Stimulated activated CD8-positive, alpha-beta memory T cell treated with anti-CD3 and anti-CD28 coated beads, Interleukin-4, amount 100 ng/mL, for 48 hours (primary cell): Measurements from ENCODE around the gene TMA7B.

Experiments used
- DNase-seq: peaks from one replicate; pipeline ENCODE4 v3.0.0-alpha.2; 2020

TMA7B gene

GRCh38 chr22:39954584-39955055 lies 5.6 kb upstream of the TMA7B start:
- peak; percentile 47 for DNase-seq

DNA sequence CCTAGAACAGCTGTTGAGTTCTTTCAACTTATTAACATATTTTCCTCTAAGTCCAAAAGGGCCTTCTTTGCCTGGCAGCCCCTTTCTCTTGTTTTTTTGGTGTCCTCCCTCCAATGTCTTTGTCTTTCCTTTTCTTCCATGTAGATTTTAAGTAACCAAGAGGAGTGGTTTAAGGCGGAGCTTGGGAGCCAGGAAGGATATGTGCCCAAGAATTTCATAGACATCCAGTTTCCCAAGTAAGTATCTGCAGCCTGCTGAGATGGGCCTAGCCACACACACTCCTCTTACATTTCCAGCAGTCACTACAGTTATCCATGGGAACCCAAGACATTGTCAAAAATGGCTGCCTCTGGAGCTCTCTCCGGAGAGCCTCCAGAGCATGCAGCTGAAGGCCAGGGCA lies 4.5 kb upstream of the TMA7B start:
- DNase-seq, result no peak

DNA sequence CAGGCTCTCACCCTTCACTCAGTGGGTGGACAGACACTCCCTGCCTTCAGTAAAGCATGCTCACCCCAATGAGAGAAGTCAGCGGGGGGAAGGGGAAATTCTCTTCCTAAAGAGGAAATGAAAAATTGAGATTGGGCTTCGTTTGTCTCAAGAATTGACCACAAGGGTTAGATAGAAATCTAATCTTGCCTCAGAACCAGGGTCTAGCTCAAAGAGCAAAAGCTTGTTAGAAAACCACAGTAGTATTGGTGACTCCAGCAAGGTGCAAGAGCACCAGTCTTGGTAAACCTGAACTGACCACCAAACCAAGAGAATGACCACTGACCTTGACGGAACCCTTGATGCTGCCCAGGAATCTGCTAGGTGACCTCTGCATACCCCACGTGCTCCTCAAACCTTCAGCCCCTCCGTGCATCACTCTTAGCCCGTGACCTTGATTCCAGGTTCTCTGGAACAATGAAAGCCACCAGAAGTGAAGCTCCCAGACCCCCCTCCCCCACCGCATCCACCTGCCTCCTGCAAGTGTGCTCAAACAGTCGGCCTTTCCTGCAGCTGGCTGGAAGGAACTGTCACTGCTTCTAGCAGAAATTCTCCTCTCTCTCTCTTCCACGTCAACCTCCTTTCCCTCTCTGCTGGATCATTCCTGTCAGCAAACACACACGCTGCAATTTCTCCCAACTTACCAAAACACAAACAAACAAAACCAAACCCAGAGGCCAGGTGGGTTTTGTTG lies 3.1 kb upstream of the TMA7B start:
- DNase-seq, result no peak

- DNase-seq, result no peak
These were observed 2.0 kb upstream of the TMA7B start for GRCh38 chr22:39958009-39958711.

DNA sequence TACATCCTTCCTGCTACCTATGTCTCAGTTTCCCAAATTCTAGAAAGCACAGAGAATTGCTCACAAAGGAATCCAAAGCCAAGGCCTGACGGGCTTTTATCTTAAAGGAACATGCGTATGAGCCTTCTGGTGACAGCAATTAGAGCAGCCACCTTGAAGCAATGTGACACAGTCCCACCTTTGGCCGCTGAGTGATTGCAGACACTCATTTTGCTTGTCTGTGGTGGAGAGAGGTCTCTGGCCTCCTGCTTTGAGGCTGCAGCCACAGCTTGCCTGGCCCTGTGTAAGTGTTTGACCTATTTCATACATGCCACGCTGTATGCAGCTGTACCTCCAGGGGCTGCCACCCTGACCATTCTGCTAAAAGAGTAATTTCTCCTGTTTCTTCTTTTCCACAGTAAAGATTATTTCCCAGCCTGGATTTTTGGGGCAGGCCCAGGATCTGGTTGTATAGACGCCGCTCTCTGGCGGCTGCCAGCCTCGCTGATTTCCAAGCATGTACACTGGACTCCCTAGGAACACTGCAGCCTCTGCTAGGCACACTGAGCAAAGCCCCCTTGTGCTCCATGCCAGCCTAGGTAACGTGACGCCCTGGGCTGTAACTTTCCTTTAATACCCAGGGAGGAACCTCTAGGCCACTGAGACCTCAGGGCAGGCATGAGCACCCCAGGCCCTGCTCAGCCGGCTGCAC lies 1.1 kb upstream of the TMA7B start:
- DNase-seq, result no peak

DNA sequence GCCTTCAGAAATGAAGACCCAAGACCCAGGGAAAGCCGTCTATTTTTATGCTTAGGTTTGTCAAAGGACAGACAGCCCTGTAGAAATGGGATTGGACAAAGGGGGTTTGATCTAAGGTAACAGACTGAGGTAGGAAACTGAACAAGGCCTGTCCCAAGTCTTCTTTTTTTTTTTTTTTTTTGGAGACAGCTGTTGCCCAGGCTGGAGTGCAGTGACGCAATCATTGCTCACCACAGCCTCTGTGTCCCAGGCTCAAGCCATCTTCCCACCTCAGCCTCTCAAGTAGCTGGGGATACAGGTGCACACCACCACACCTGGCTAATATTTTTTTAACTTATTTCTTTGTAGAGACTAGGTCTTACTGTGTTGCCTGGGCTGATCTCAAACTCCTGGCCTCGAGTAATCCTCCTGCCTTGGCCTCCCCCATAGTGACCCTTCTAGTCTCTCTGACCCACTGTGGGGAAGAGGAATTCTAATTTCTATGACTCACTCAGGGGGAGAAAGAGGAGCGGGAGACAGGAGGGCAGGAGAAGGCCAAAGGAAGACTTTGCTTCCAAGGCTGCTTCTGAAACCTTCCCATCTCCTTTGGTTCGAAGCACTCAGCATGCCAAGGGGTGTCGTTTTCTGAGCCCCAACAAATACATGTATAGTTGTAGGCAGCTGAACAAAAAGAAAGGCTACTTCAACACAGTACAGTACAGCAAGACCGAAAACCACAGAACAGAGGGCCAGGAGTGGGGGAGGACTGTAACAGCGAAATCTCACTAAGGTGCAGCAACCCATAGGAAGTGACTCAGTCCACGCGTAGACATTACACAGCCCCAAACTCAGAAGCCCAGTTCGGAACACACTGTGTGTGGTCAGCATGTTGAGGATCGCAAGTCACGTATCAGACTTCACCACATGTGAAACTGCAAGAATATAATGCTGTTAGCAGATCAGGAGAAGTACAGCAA lies 872 bp downstream of the TMA7B start:
- DNase-seq, result peak; percentile 79

- DNase-seq, result no peak
These were observed 1.9 kb downstream of the TMA7B start for GRCh38 chr22:39962071-39962470.

DNA sequence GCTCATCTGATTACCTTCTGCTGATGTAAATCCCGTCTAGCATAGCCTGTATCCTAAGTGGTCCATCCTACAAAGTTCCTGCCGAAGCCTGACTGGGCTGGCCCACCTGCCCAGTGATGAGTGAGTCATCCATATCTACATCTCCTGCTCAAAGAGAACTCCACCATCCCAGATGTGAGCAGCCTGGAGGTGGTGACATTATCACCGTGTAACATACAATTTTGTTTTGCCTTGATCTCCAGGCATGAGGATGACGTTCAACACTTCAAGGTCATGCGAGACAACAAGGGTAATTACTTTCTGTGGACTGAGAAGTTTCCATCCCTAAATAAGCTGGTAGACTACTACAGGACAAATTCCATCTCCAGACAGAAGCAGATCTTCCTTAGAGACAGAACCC lies 5.6 kb downstream of the TMA7B start:
- no peak for DNase-seq

- DNase-seq, result no peak
These were observed 6.3 kb downstream of the TMA7B start for GRCh38 chr22:39966470-39966869.

- no peak for DNase-seq
These were observed 7.1 kb downstream of the TMA7B start for GRCh38 chr22:39967103-39967829.

DNA sequence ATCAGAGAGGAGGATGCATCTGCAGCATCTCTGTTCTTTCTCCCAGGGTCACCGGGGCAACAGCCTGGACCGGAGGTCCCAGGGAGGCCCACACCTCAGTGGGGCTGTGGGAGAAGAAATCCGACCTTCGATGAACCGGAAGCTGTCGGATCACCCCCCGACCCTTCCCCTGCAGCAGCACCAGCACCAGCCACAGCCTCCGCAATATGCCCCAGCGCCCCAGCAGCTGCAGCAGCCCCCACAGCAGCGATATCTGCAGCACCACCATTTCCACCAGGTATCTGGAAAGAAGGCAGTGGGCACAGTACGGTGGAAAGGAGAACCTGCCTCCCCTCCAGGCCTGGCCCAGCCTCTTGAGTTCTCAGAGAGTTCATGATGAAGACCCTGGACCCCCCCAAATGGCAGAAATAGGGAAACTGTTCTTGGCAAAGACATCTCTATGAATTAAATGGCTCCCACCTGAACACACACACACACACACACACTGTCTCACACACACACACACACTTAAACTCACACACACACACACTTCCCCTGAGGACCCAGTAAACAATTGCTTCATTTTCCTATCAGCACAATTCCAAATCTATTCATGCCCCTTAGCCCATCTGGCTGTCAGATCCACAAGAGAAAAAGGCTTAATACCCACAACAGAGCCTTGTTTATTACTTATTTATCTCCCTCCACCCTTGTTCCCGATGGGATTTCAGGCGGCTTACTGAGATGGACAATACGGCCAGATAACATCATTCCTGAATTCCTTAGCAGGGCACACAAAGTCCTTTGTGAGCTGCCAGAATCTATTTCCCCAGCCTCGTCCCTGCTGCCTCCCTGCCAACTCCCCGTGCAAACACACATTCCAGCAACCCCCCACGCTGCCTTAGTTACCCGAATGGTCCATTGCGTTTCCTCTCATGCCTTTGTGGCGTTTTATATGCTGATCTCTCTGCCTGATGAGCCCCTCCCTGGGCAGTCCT lies 8.1 kb downstream of the TMA7B start:
- no peak for DNase-seq

- no peak for DNase-seq
These were observed 10.5 kb downstream of the TMA7B start for GRCh38 chr22:39970742-39971141.

GRCh38 chr22:39972641-39973040 lies 12.4 kb downstream of the TMA7B start:
- no peak for DNase-seq

DNA sequence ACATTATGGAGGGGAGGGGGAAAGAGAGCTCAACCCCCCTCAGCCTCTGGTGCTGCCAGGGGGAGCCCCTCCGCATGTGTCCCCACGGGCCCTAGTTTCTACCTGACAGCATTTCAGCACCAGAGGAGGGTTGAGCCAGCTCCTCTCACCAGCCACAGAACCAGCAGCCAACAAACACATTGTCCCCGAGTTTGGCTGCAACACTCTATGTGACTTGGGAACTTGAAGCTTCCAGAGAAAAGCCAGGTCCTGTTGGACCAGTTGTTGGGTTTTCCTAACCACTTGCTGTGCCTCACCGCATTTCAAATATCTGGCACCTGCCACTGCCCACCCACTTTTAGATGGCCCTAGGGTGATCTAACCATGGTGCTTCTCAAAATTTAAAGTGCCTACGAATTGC lies 13.5 kb downstream of the TMA7B start:
- no peak for DNase-seq

DNA sequence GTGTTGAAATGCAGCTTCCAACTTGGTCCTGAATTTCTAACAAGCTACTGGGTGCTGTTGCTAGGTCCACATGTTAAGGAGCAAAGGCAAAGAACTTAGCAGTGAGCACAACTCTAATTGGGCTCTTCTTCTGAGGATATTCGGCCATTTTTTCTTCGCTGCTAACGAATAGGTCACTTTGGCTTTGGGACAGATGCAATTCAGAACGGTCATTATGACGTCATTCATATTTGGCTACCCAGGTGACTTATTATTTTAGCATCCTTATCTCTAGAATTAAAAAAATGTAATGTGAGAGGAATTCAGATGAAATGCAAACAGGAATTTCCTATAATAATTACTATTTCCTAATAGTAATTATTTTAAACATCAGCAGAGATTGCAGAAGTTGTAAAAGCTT lies 13.9 kb downstream of the TMA7B start:
- no peak for DNase-seq

DNA sequence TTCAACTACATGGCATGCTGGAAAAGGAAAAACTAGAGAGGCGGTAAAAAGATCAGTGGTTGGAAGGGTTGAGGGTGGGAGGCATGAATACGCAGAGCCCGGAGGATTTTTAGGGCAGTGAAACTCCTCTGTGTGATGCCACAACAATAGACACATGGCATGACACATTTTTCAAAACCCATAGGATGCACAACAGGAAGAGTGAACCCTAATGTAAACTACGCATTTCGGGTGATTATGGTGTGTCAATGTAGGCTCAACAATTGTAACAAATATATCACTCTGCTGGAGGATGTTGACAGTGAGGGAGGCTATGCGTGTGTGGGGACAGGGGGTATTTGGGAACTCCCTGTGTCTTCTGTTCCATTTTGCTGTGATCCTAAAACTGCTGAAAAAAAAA lies 18.9 kb downstream of the TMA7B start:
- no peak for DNase-seq

DNA sequence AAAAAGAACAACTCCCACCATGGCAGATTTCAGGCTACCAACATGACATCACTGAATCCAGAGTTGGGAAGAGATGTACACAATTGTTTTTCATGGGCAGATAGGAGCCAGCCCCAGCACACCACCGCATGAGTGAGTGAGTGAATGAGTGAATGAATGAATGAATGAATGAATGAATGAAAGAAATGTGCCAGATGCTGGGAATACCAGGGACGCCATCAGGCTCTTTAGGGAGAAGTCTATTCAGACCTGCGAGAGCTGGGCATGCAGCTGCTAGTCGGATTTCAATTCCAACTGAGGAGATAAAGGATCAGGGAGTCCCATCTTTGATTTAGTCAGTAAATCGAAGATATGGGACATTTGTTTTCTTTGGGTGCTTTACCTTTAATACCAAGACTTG lies 19.3 kb downstream of the TMA7B start:
- no peak for DNase-seq

DNA sequence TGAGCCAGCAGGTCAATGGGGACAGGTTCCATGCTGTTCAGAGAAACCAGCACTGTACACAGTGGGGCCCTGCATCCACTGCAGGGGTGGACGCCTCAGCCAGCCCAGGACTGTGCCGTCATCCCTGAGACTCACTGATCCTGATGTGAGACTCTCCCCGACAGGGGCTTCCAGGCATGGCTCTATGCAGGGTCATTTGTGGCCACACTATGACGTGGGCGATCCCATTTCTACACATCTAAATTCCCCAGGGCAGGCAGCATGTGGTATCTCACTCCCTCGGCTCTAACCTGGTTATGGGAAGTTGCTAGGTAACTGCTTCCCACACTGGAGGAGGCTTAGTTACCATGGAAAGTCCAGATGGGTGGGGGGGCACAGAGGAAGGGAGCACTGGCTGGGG lies 20.4 kb downstream of the TMA7B start:
- DNase-seq, result no peak

GRCh38 chr22:39983346-39983745 lies 23.1 kb downstream of the TMA7B start:
- no peak for DNase-seq

- DNase-seq, result no peak
These were observed 23.8 kb downstream of the TMA7B start for GRCh38 chr22:39984006-39984405.

DNA sequence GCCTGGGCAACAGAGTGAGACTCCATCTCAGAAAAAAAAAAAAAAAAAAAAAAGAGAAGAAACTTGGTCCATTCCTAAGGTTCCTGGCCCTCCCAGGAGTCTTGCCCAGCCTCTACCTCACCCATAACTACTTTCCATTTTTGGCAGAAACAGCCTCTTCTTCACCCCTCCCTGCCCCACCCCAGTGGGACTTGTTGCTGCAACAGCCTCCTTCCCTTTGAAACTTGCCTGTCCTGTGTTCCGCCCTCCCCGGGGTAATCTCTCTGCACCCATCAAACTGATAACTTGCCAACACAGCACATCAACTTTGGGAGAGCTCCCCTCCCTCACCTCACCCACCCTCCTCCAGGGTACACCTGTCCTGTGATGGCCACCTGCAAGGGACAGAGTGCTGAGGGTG lies 24.5 kb downstream of the TMA7B start:
- DNase-seq, result no peak
